Activated CD8-positive, alpha-beta T cell treated with anti-CD3 and anti-CD28 coated beads, Interleukin-2, amount 10 ng/mL, durations not matched to agents 7 days and 5 days (primary cell): ENCODE results near the gene KHDRBS1. TPM values are rescaled to one million over a fixed set of nuclear protein-coding genes. Genes with fewer than 3 reads are reported as not detected.
"Not testable (repeated sequence)": the region's sequence is repeated elsewhere in the genome, so short reads cannot be mapped to it uniquely, and the experiment has no call there.

Experiments
- ATAC-seq: fragments of 150-1000 bp; cut with Tn5 transposase; one replicate; pipeline ENCODE4 v1.10.0; 2021; ENCODE audit warnings: moderate library complexity
- CTCF ChIA-PET: fragments of 350-600 bp; sonication (Branson Sonifier 250); formaldehyde crosslinking; loops from one replicate; lab custom pipeline; 2021; ENCODE audit warnings: antibody characterized with exemption; lab: Charles Lee
- POLR2A ChIA-PET: fragments of 350-600 bp; sonication (Branson Sonifier 250); formaldehyde crosslinking; loops from one replicate; lab custom pipeline; 2021; ENCODE audit warnings: antibody characterized with exemption; lab: Charles Lee
- DNase-seq: peaks from one replicate; pipeline ENCODE4 v3.0.0-alpha.2; 2020
- H3K27ac Mint-ChIP-seq: one replicate; pipeline ENCODE4 v1.8.0; 2021; ENCODE audit warnings: mild to moderate bottlenecking, mixed read lengths
- H3K27me3 Mint-ChIP-seq: one replicate; pipeline ENCODE4 v1.8.0; 2021; ENCODE audit warnings: low read depth, mixed read lengths
- H3K36me3 Mint-ChIP-seq: one replicate; pipeline ENCODE4 v1.8.0; 2021; ENCODE audit warnings: low read depth, mixed read lengths
- H3K4me1 Mint-ChIP-seq: one replicate; pipeline ENCODE4 v1.8.0; 2021; ENCODE audit warnings: low read depth, mixed read lengths
- H3K4me3 Mint-ChIP-seq: one replicate; pipeline ENCODE4 v1.8.0; 2021; ENCODE audit warnings: mild to moderate bottlenecking, mixed read lengths
- H3K9me3 Mint-ChIP-seq: one replicate; pipeline ENCODE4 v1.8.0; 2022; ENCODE audit warnings: mixed read lengths; ENCODE audit not compliant: insufficient read depth
- total RNA-seq, 2 experiments: library from RNA; stranded (reverse); gene quantifications; one replicate each; pipeline ENCODE4 v1.2.3, GENCODE V29; 2021

KHDRBS1 gene
- total RNA-seq, 2 experiments from 2014 or later: 194 to 197 TPM

DNA sequence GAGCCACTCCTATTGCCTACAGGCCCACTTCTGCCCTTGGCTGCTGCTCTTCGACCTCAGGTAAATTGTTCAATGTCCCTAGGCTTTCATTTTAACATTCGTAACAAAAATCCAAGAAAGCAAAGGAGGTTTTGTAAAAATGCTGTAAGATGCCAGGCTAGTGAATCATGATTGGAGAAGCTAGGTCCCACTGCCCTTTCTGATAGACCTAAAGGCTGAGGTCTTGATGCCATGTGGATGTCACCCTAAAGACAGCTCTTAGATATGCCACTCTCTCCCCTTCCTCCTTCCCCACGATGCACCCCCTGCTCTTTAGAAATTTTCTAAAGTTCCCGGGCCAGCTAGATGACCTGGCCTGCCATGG is 49.2 kb downstream of the KHDRBS1 start:
- ChIA-PET CTCF (interaction anchor here (0.7 to 2.6 kb wide), 36 partner anchors 9 to 349 kb away, joined by 3 to 20 read pairs (median 4); partner anchors contain the start of genes KHDRBS1, KPNA6 and TMEM39B), POLR2A (interaction anchor here (0.7 to 0.9 kb wide), 2 partner anchors 10 to 11 kb away, joined by 3 to 4 read pairs; partner anchors contain the start of gene TMEM39B)
- Mint-ChIP-seq H3K27ac (peak overlapping the region; percentile 41), H3K9me3 (no peaks in the 10 kb centered on the region), H3K4me3 (no peak overlapping the region), H3K4me1 (peaks cover 21% of the 10 kb centered on the region), H3K36me3 (peaks cover 45% of the 10 kb centered on the region), H3K27me3 (no peaks in the 10 kb centered on the region)
- DNase-seq (no peak), ATAC-seq (no peak)

GRCh38 chr1:32063261-32063681 is 49.6 kb downstream of the KHDRBS1 start:
- H3K4me3 Mint-ChIP-seq: no peak overlapping the region
- H3K9me3 Mint-ChIP-seq: no peaks in the 10 kb centered on the region
- ChIA-PET POLR2A (interaction anchor here (0.7 to 0.9 kb wide), 2 partner anchors 10 to 11 kb away, joined by 3 to 4 read pairs; partner anchors contain the start of gene TMEM39B), CTCF (interaction anchor here (0.7 to 2.6 kb wide), 36 partner anchors 9 to 349 kb away, joined by 3 to 20 read pairs (median 4); partner anchors contain the start of genes KHDRBS1, KPNA6 and TMEM39B)
- H3K4me1 Mint-ChIP-seq: peaks cover 21% of the 10 kb centered on the region
- ATAC-seq: no peak
- H3K36me3 Mint-ChIP-seq: peaks cover 43% of the 10 kb centered on the region
- H3K27me3 Mint-ChIP-seq: no peaks in the 10 kb centered on the region
- peak overlapping the region; percentile 40 for H3K27ac Mint-ChIP-seq
- DNase-seq: no peak

GRCh38 chr1:32065613-32066488 is 52.2 kb downstream of the KHDRBS1 start:
- H3K4me3 Mint-ChIP-seq: peak overlapping the region; percentile 34
- H3K27ac Mint-ChIP-seq: peak overlapping the region; percentile 50
- peak; percentile 37 for ATAC-seq
- peaks cover 21% of the 10 kb centered on the region for H3K4me1 Mint-ChIP-seq
- ChIA-PET POLR2A (interaction anchor here (0.5 to 1.4 kb wide), 3 partner anchors 40 to 52 kb away, joined by 3 to 4 read pairs (median 4); partner anchors contain the start of genes KHDRBS1 and KPNA6), CTCF (interaction anchor here (1.2 to 1.5 kb wide), 2 partner anchors 9 to 62 kb away, joined by 4 to 6 read pairs; no protein-coding TSS in a partner anchor)
- peaks cover 23% of the 10 kb centered on the region for H3K36me3 Mint-ChIP-seq
- not testable (repeated sequence) for DNase-seq, H3K9me3 Mint-ChIP-seq, H3K27me3 Mint-ChIP-seq

DNA sequence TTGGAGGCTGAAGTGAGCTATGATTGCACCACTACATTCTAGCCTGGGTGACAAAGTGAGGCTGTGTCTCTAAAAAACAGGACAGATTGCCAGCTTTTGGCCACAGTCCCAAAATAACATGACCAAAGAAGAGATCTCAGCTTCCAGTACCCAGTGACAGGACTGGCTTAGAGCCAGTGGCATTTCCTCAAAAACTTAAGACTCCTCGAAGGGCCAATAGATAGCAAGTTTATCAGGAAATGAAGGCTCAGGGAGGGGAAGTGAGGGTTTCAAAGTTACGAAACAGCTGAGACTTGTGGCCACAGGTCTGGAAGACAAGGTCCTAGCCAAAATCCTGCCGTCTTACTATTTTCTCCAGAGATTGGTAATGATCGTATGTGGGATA is 52.8 kb downstream of the KHDRBS1 start:
- peaks cover 19% of the 10 kb centered on the region for H3K36me3 Mint-ChIP-seq
- DNase-seq (peak; percentile 35), ATAC-seq (peak; percentile 73)
- CTCF ChIA-PET: interaction anchor here (1.2 to 1.5 kb wide), 2 partner anchors 9 to 63 kb away, joined by 4 to 6 read pairs; no protein-coding TSS in a partner anchor
- H3K4me3 Mint-ChIP-seq: peak overlapping the region; percentile 34
- H3K9me3 Mint-ChIP-seq: no peaks in the 10 kb centered on the region
- no peaks in the 10 kb centered on the region for H3K27me3 Mint-ChIP-seq
- POLR2A ChIA-PET: interaction anchor here (0.5 to 1.4 kb wide), 3 partner anchors 41 to 53 kb away, joined by 3 to 4 read pairs (median 4); partner anchors contain the start of genes KHDRBS1 and KPNA6
- H3K4me1 Mint-ChIP-seq: peaks cover 22% of the 10 kb centered on the region
- peak overlapping the region; percentile 50 for H3K27ac Mint-ChIP-seq

GRCh38 chr1:32068957-32069588 is 55.4 kb downstream of the KHDRBS1 start:
- CTCF ChIA-PET: no interaction called here
- POLR2A ChIA-PET: no interaction called here
- H3K36me3 Mint-ChIP-seq: peaks cover 3% of the 10 kb centered on the region

DNA sequence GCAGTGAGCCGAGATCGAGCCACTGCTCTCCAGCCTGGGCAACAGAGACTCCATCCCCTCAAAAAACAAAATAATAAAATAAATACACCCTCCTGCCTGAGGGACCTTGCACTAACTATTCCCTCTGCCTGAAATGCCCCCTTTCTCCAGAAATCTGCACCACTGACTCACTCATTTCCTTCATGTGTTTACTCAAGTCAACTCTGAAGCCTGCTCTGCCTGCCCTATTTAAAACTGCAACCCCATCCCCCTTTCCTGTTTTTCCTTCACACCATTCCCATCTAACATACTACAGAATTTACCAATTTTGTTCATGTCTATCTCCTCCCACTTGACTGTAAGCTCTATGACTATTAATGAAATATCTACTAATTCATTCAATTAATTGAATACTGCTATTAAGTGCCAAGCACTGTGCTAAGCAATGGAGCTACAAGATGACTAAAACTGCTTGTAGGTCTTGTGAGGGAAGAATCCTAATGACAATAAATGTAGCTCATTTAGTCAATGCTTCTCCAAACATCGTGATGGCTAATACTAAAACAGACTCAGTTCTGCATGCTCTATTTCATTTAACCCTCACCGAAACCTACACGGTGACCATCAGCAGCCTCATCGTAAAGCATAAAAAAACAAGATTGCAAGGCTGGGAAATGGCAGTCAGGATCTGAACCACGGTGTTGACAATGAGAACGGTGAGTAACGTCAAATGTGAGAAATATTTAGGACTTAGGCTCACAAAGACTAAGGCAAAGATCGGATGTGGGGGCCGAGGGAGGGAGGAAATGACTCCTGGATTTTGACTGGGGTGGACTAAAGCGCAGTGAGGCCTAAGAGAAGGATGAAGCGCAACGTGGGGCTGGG is 58.3 kb downstream of the KHDRBS1 start:
- Mint-ChIP-seq H3K9me3 (no peaks in the 10 kb centered on the region), H3K4me1 (peaks cover 38% of the 10 kb centered on the region), H3K36me3 (peaks cover 7% of the 10 kb centered on the region), H3K27ac (peak overlapping the region; percentile 87), H3K27me3 (no peaks in the 10 kb centered on the region), H3K4me3 (peak overlapping the region; percentile 76)
- CTCF ChIA-PET: interaction anchor here (1.0 to 2.6 kb wide), 7 partner anchors 9 to 132 kb away, joined by 3 to 21 read pairs (median 6); partner anchors contain the start of genes KPNA6 and TXLNA
- DNase-seq (no peak), ATAC-seq (no peak)
- POLR2A ChIA-PET: interaction anchor here (0.9 to 4.5 kb wide), 12 partner anchors 10 to 323 kb away, joined by 3 to 28 read pairs (median 4); partner anchors contain the start of genes BSDC1, KPNA6 and TXLNA

More at GRCh38 chr1:32068957-32069588, 55.4 kb downstream of the KHDRBS1 start:
- ATAC-seq (no peak), DNase-seq (no peak)
- Mint-ChIP-seq H3K4me1 (peaks cover 37% of the 10 kb centered on the region), H3K9me3 (no peaks in the 10 kb centered on the region), H3K27me3 (no peaks in the 10 kb centered on the region), H3K4me3 (no peak overlapping the region), H3K27ac (no peak overlapping the region)

DNA sequence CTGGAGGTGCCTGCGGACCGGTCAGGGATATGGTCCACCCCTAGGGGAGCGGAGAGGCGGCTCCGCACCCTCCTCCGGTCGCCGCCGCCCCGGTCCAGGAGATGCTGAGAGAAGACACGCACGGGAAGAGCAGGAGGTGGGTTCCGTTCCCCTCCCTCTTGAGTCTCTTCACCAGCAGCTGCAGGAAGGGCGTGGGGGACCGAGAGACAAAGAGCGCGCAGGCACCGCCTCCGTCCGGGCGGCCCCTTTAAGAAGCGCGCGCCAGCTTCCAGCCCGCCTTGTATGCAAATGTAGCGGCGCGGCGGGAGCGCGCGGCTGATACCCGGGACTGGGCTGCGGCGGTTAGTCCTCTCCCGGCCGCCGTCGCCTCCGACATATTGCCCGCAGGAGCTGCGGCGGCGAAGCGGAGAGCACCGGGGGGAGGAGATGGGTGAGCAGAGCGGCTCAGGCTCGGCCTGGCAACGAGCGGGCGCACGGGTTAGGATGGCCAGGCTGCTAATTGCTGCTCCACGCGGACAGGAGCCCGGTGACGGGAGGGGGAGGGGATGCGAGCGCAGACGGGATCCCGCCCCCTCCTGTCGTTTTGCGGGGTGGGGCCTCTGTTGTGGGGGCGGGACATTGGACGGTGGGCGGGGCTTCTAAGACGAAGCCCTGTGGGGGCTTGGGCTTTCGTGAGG is 59.1 kb downstream of the KHDRBS1 start, which contains the start of gene TMEM39B:
TMEM39B (plus strand) TSS at position 318 of the 677 bp plus-strand sequence; CDS start at position 427, 109 bp downstream.
- ChIA-PET CTCF (interaction anchor here (0.8 to 2.6 kb wide), 13 partner anchors 9 to 341 kb away, joined by 3 to 21 read pairs (median 5); partner anchors contain the start of genes KPNA6 and TXLNA), POLR2A (interaction anchor here (0.6 to 4.5 kb wide), 14 partner anchors 9 to 322 kb away, joined by 3 to 28 read pairs (median 4); partner anchors contain the start of genes BSDC1, KPNA6 and TXLNA)
- Mint-ChIP-seq H3K36me3 (peaks cover 15% of the 10 kb centered on the region), H3K4me3 (peak within 1 kb of the TSS; percentile 76), H3K27ac (peak within 1 kb of the TSS; percentile 87), H3K9me3 (no peaks in the 10 kb centered on the region), H3K4me1 (peaks cover 38% of the 10 kb centered on the region), H3K27me3 (no peaks in the 10 kb centered on the region)
- ATAC-seq: peak; percentile 90
- peak; percentile 97 for DNase-seq

DNA sequence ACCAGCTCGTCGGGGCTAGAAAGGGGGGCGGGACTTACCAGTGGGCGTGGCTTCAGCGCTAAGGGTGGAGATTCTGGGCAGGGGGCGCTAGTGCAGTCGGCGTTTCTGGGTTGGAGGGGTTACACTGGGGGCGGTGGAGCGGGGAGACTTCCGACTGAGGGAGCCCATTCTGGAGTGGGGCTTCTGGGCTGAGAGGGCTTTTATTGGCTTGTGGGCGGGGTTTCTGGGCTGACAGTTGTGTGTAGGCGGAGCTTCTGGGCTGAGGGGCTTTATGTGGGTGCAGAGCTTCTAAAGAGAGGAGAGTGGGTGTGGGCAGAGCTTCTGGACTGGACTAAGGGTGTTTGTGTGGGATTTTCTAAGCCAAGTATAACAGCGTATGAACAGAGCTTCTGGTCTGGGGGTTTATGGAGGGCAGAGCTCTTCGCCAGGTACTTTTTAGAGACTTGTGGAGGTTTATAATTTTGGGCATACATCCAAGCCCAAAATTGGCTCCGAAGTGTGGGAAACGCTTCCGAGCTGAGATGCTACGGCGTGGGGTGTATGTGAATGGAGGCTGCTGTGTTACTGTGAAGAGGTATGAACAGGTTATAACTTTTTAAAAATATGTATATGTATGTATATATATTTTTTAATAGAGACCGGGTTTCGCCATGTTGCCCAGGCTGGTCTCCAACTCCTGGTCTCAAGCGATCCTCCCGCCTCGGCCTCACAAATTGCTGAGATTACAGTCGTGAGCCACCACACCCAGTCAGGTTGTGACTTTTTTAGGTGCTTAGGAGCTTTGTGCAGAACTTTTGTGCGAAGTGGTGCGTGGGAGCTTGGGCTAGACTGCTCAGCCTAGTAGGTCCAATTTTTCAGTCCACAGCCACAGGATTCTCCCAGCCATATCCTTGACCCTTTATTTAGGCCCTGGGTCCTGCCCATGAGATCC is 59.9 kb downstream of the KHDRBS1 start:
- Mint-ChIP-seq H3K4me1 (peaks cover 38% of the 10 kb centered on the region), H3K4me3 (peak overlapping the region; percentile 76), H3K27me3 (no peaks in the 10 kb centered on the region), H3K27ac (peak overlapping the region; percentile 87), H3K9me3 (no peaks in the 10 kb centered on the region), H3K36me3 (peaks cover 15% of the 10 kb centered on the region)
- CTCF ChIA-PET: interaction anchor here (0.8 to 2.6 kb wide), 14 partner anchors 8 to 340 kb away, joined by 3 to 21 read pairs (median 4); partner anchors contain the start of genes KPNA6 and TXLNA
- ATAC-seq: no peak
- POLR2A ChIA-PET: interaction anchor here (0.6 to 4.5 kb wide), 13 partner anchors 8 to 1180 kb away, joined by 3 to 28 read pairs (median 4); partner anchors contain the start of genes BSDC1 and KPNA6
- DNase-seq: no peak

GRCh38 chr1:32074841-32075240 is 61.2 kb downstream of the KHDRBS1 start:
- no peak for DNase-seq
- no peak overlapping the region for H3K4me3 Mint-ChIP-seq
- no peaks in the 10 kb centered on the region for H3K27me3 Mint-ChIP-seq
- H3K27ac Mint-ChIP-seq: peak overlapping the region; percentile 3
- ChIA-PET POLR2A (no interaction called here), CTCF (interaction anchor here (2.5 kb wide), 1 partner anchor 34 kb away, joined by 21 read pairs; the partner anchor contains the start of gene KPNA6)
- no peak for ATAC-seq
- no peaks in the 10 kb centered on the region for H3K9me3 Mint-ChIP-seq
- H3K4me1 Mint-ChIP-seq: peaks cover 38% of the 10 kb centered on the region
- peaks cover 18% of the 10 kb centered on the region for H3K36me3 Mint-ChIP-seq
